Esophagus muscularis mucosa (tissue), 4 donors: ENCODE measurements around the gene UBE2G2. TPM values are rescaled to one million over a fixed set of nuclear protein-coding genes. Genes with fewer than 3 reads are reported as not detected.

Experiments
- DNase-seq: peaks from one replicate; pipeline ENCODE4 v3.0.0-alpha.2; 2017; ENCODE audit errors: extremely low spot score
- H3K27ac ChIP-seq, 4 donors: fragments of 200-600 bp; sonication (generic); replicated peaks in 1 of 4; 1 replicate in 3 of 4; 2 replicates in 1 of 4; pipeline ENCODE4 v1.5.1; 2016 to 2019; ENCODE audit warnings: mild to moderate bottlenecking in 1 of 4
- H3K27me3 ChIP-seq, 4 donors: fragments of 200-600 bp; sonication (generic); one replicate each; pipeline versions ENCODE4 v1.5.1 to v1.6.0; 2016 to 2019
- H3K36me3 ChIP-seq, 4 donors: fragments of 200-600 bp; sonication (generic); one replicate each; pipeline ENCODE4 v1.5.1; 2016 to 2019
- H3K4me1 ChIP-seq, 4 donors: fragments of 200-600 bp; sonication (generic); one replicate each; pipeline ENCODE4 v1.5.1; 2016 to 2019
- H3K4me3 ChIP-seq, 4 donors: fragments of 200-600 bp; sonication (generic); 1 replicate in 2 of 4; 2 replicates in 2 of 4; pipeline ENCODE4 v1.5.1; 2016 to 2019; ENCODE audit warnings: mild to moderate bottlenecking in 4 of 4, moderate library complexity in 1 of 4
- H3K9me3 ChIP-seq, 4 donors: fragments of 200-600 bp; sonication (generic); 1 replicate in 3 of 4; 2 replicates in 1 of 4; pipeline ENCODE4 v1.5.1; 2016 to 2019
- EP300 ChIP-seq: sonication (generic); formaldehyde crosslinking; IDR thresholded peaks from one replicate; pipeline ENCODE4 v1.6.1; 2017; ENCODE audit warnings: antibody characterized with exemption
- POLR2A ChIP-seq: fragments of 450-650 bp; IDR thresholded peaks from one replicate; pipeline ENCODE4 v1.6.1; 2017; ENCODE audit warnings: antibody characterized with exemption, moderate library complexity, mild to moderate bottlenecking, low read depth
- POLR2AphosphoS5 ChIP-seq, 2 donors: sonication (generic); formaldehyde crosslinking; IDR thresholded peaks; one replicate each; pipeline ENCODE4 v1.6.1; 2017; ENCODE audit warnings: antibody characterized with exemption in 2 of 2
- WGBS: methylation state at CpG from one replicate; pipeline ENCODE4 v1.1.5; 2018; 5-methylcytosine and 5-hydroxymethylcytosine counted together
- intact Hi-C: fragments of 100-400 bp; cut with DNase I; formaldehyde crosslinking; loops from one replicate; pipeline ENCODE4 v1.15.1; 2023
- total RNA-seq, 4 donors: library from RNA; depleted of rRNA; stranded (reverse); fragments of >200 nt; gene quantifications; one replicate each; pipeline versions ENCODE4 v1.1.0 to v1.2.1, GENCODE V29; 2016
- TF ChIP-seq, protein P1 (sequence below), 3 experiments: fragments of 200-600 bp in 2 of 3; fragments of 450-650 bp in 1 of 3; sonication (generic) in 2 of 3; IDR thresholded peaks; one replicate each; pipeline ENCODE4 v1.5.1; 2017 to 2019; ENCODE audit warnings: antibody characterized with exemption in 3 of 3, mild to moderate bottlenecking in 2 of 3, moderate library complexity in 1 of 3

The UBE2G2 gene
- total RNA-seq, 4 donors from 2014 or later: 74.4 to 174 (median 81.7) TPM

DNA sequence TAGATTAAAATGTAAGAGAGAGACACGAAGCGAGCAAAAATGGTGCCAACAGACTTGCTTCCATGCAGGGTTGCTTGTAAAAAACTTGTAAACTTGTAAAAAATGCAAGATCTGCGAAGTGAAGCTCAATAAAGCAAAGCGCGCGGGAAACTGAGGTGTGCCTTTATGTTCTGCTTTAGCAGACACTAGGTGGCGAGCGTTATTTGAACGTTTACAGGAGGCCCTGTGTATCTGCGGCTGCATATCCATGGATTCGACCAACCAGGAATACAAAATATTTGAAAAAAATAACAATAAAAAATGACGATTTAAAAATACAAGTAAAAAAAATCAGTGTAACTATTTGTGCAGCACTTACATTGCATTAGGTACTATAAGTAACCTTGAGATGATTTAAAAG is 1.5 kb downstream of the UBE2G2 start:
- Histone ChIP-seq H3K4me3 (peak overlapping the region; percentile 82 to 99 (median 94)), H3K36me3 (peaks cover 5 to 34% (median 22%) of the 10 kb centered on the region in 4 donors), H3K27me3 (no peaks in the 10 kb centered on the region), H3K4me1 (peaks cover 28 to 43% (median 38%) of the 10 kb centered on the region in 4 donors), H3K27ac (no peak overlapping the region), H3K9me3 (no peaks in the 10 kb centered on the region)
- intact Hi-C loops: loop anchor here (2.0 to 5.0 kb wide), 2 partner anchors 75 to 132 kb away; no protein-coding TSS in a partner anchor
- 46% methylated on average over 12 of the region's 12 CpGs for WGBS
- TF ChIP-seq, protein P1, sequence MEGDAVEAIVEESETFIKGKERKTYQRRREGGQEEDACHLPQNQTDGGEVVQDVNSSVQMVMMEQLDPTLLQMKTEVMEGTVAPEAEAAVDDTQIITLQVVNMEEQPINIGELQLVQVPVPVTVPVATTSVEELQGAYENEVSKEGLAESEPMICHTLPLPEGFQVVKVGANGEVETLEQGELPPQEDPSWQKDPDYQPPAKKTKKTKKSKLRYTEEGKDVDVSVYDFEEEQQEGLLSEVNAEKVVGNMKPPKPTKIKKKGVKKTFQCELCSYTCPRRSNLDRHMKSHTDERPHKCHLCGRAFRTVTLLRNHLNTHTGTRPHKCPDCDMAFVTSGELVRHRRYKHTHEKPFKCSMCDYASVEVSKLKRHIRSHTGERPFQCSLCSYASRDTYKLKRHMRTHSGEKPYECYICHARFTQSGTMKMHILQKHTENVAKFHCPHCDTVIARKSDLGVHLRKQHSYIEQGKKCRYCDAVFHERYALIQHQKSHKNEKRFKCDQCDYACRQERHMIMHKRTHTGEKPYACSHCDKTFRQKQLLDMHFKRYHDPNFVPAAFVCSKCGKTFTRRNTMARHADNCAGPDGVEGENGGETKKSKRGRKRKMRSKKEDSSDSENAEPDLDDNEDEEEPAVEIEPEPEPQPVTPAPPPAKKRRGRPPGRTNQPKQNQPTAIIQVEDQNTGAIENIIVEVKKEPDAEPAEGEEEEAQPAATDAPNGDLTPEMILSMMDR (IDR thresholded peaks at IDR 0.05): peak in 2 of 3 experiments; percentile 47 to 48
- TF ChIP-seq POLR2AphosphoS5 (IDR thresholded peaks at IDR 0.05): no peak
- DNase-seq: no peak

- no peak overlapping the region for H3K27ac ChIP-seq
- WGBS: 46% methylated on average over 1 of the region's 1 CpG
- peaks cover under 1 to 29% (median 18%) of the 10 kb centered on the region in 4 donors for H3K36me3 ChIP-seq
- no peaks in the 10 kb centered on the region for H3K9me3 ChIP-seq
- DNase-seq: no peak
- H3K4me3 ChIP-seq: no peak overlapping the region
- H3K4me1 ChIP-seq: peaks cover 28 to 43% (median 38%) of the 10 kb centered on the region in 4 donors
- H3K27me3 ChIP-seq: no peaks in the 10 kb centered on the region
- intact Hi-C loops: loop anchor here (2.0 to 5.0 kb wide), 2 partner anchors 75 to 133 kb away; no protein-coding TSS in a partner anchor
- TF ChIP-seq, protein P1 (IDR thresholded peaks at IDR 0.05): no peak
- TF ChIP-seq POLR2A: no peak
- TF ChIP-seq POLR2AphosphoS5 (IDR thresholded peaks at IDR 0.05): no peak
- no peak for TF ChIP-seq EP300
Observed at GRCh38 chr21:44799646-44800045, 2.0 kb downstream of the UBE2G2 start.

DNA sequence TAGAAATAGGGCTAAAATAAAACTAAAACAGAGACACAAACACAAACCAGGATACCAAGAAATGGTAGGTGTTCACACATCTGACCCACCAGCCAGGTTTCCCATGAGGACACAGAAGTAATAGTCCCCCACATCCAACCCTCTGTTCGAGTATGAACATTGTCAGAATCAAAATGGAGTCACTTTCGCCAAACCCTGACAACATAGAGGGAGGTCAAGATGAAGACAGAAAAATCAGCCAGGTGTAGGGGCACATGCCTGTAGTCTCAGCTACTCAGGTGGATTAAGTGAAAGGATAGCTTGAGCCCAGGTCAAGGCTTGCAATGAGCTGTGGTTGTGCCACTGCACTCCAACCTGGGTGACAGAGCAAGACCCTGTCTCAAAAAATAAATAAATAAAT is 3.8 kb downstream of the UBE2G2 start:
- TF ChIP-seq, protein P1 (IDR thresholded peaks at IDR 0.05): no peak
- TF ChIP-seq EP300 (no peak), POLR2A (no peak), POLR2AphosphoS5 (IDR thresholded peaks at IDR 0.05) (no peak)
- Histone ChIP-seq H3K27me3 (no peaks in the 10 kb centered on the region), H3K27ac (no peak overlapping the region), H3K36me3 (peaks cover 0 to 22% (median 12%) of the 10 kb centered on the region in 4 donors), H3K9me3 (no peaks in the 10 kb centered on the region), H3K4me3 (no peak overlapping the region), H3K4me1 (peaks cover 33 to 52% (median 43%) of the 10 kb centered on the region in 4 donors)
- intact Hi-C loops: no loop called here
- WGBS: 90% methylated on average over 2 of the region's 2 CpGs
- DNase-seq: no peak

DNA sequence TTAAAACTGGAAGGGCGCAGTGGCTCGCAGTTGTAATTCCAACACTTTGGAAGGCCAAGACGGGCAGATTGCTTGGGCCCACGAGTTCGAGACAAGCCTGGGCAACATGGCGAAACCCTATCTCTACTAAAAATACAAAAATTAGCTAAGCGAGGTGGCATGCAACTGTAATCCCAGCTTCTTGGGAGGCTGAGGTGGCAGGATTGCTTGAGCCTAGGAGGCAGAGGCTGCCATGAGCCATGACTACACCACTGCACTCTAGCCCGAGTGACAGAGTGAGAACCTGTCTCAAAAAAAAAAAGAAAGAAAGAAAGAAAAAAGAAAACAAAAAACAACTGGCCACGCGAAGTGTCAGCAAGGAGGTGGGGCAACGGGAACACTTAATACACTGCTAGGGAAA is 6.3 kb downstream of the UBE2G2 start:
- Histone ChIP-seq H3K4me1 (peaks cover 21 to 43% (median 36%) of the 10 kb centered on the region in 4 donors), H3K4me3 (no peak overlapping the region), H3K9me3 (no peaks in the 10 kb centered on the region), H3K36me3 (peaks cover 0 to 27% (median 16%) of the 10 kb centered on the region in 4 donors), H3K27me3 (no peaks in the 10 kb centered on the region), H3K27ac (no peak overlapping the region)
- intact Hi-C loops: no loop called here
- DNase-seq: no peak
- WGBS: 91% methylated on average over 11 of the region's 11 CpGs
- TF ChIP-seq EP300 (no peak), POLR2AphosphoS5 (IDR thresholded peaks at IDR 0.05) (no peak), POLR2A (no peak)
- TF ChIP-seq, protein P1 (IDR thresholded peaks at IDR 0.05): no peak
